Measurements from ENCODE around the gene CTDP1. TPM values are rescaled to one million over a fixed set of nuclear protein-coding genes. Genes with fewer than 3 reads are reported as not detected.

Gene CTDP1
- total and polyA plus RNA-seq, 9 of the 15 experiments (the other 6 are each of a cell fraction or from before 2014, with no cell fraction given), result 0.07 to 19.2 (median 4.0) TPM

- Histone ChIP-seq H3K27me3 (ENCODE audit: control insufficient read depth in 2 of 2, insufficient read depth in 2 of 2, low read length in 2 of 2) (no peaks in the 10 kb centered on the region), H3K9ac (ENCODE audit: insufficient read depth in 1 of 2, low read depth in 2 of 2, low read length in 2 of 2) (no peak overlapping the region; a peak in 1 of 4 replicates), H3K79me2 (ENCODE audit: control insufficient read depth, insufficient read depth, low read length) (peaks cover 87% of the 10 kb centered on the region), H4K20me1 (replicated peaks; ENCODE audit: control insufficient read depth, insufficient read depth, low read length) (peaks cover 7% of the 10 kb centered on the region), H2AFZ (ENCODE audit: low read depth, low read length) (no peak overlapping the region), H3K9me1 (ENCODE audit: control insufficient read depth, insufficient read depth, low read length) (no peaks in the 10 kb centered on the region), H3K4me2 (ENCODE audit: insufficient read depth, low read length) (peak overlapping the region; percentile 86; the same call in 1 of the 2 replicates), H3K9me3 (replicated peaks; ENCODE audit: control insufficient read depth, insufficient read depth, low read depth, low read length) (no peaks in the 10 kb centered on the region), H3K36me3 (ENCODE audit: control insufficient read depth, insufficient read depth, low read length) (peaks cover 12% of the 10 kb centered on the region; the same call in 2 of the 3 replicates), H3K27ac (ENCODE audit: extremely low read depth, low read depth, low read length) (no peak overlapping the region; the same call in 2 of the 3 replicates), H3K4me3 (peak overlapping the region; percentile 74; the same call in 1 of the 2 replicates), H3K4me1 (replicated peaks in 1 of 2; ENCODE audit: control insufficient read depth in 2 of 2, insufficient read depth in 2 of 2, low read length in 2 of 2) (peaks cover 15 to 26% of the 10 kb centered on the region in 2 experiments)
- no peak for TF ChIP-seq RNF2 (IDR thresholded peaks at IDR 0.05)
- TF ChIP-seq ZNF79 (CRISPR knock-in tag; IDR thresholded peaks at IDR 0.05; ENCODE audit: low read depth), result no peak
- no peak for TF ChIP-seq FOXK1 (CRISPR knock-in tag; IDR thresholded peaks at IDR 0.05; ENCODE audit: borderline replicate concordance)
- no peak for TF ChIP-seq ZNF12 (CRISPR knock-in tag; IDR thresholded peaks at IDR 0.05)
- no peak for TF ChIP-seq IRF2 (CRISPR knock-in tag; IDR thresholded peaks at IDR 0.05)
- TF ChIP-seq, protein P1, sequence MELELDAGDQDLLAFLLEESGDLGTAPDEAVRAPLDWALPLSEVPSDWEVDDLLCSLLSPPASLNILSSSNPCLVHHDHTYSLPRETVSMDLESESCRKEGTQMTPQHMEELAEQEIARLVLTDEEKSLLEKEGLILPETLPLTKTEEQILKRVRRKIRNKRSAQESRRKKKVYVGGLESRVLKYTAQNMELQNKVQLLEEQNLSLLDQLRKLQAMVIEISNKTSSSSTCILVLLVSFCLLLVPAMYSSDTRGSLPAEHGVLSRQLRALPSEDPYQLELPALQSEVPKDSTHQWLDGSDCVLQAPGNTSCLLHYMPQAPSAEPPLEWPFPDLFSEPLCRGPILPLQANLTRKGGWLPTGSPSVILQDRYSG (tag; conservative IDR thresholded peaks at IDR 0.05; ENCODE audit: low read depth), result no peak
- TF ChIP-seq ZNF764 (CRISPR knock-in tag; IDR thresholded peaks at IDR 0.05; ENCODE audit: low read depth), result no peak
- TF ChIP-seq MTA1 (IDR thresholded peaks at IDR 0.05; ENCODE audit: borderline replicate concordance), result no peak
- no peak for TF ChIP-seq TARDBP (IDR thresholded peaks at IDR 0.05)
- no peak for TF ChIP-seq ZBED1 (IDR thresholded peaks at IDR 0.05)
- no peak for TF ChIP-seq GABPA (tag; conservative IDR thresholded peaks at IDR 0.05; ENCODE audit: low read depth)
- TF ChIP-seq SAFB2 (IDR thresholded peaks at IDR 0.05; ENCODE audit: borderline replicate concordance, low read depth, low read length, severe bottlenecking), result no peak
- intact Hi-C loops (cut with micrococcal nuclease) (no loop called here), in situ Hi-C loops (cut with MboI) (no loop called here)
- DNase-seq (ENCODE audit: extremely low read depth in 1 of 4, low spot score in 3 of 4) (no peak), ATAC-seq (no peak), FAIRE-seq (no peak)
- no TSS peak for BruUV-seq (replicated peaks)
- ChIA-PET POLR2A (no interaction called here), CTCF (ENCODE audit: low intra/inter-chr PET ratio) (no interaction called here)
- WGBS (ENCODE audit: insufficient coverage, low coverage, missing lambda C conversion rate), result 91% methylated on average over 13 of the region's 21 CpGs
These were observed 2.1 kb downstream of the CTDP1 start for GRCh38 chr18:79681484-79682387.
